SH-SY5Y (cell line): Measurements from ENCODE around the gene BACH2.

Experiments used
- GATA2 ChIP-seq: IDR thresholded peaks from 2 replicates; pipeline ENCODE4 v1.6.1; 2011; ENCODE audit warnings: mild to moderate bottlenecking, low read depth, low read length
- GATA3 ChIP-seq: IDR thresholded peaks from 2 replicates; pipeline ENCODE4 v1.6.1; 2011; ENCODE audit warnings: low read depth, mild to moderate bottlenecking, low read length, moderate library complexity

- no peak for TF ChIP-seq GATA3
- no peak for TF ChIP-seq GATA2
These were observed 335.2 kb downstream of the BACH2 start for GRCh38 chr6:89961481-89961880.
